Heart left ventricle (tissue), 16 donors: Measurements from ENCODE around the gene PI4K2A. TPM values are rescaled to one million over a fixed set of nuclear protein-coding genes. Genes with fewer than 3 reads are reported as not detected.
A peak's percentile ranks its signal among the peaks of the same experiment; 100 is the strongest.
"Not testable (repeated sequence)": the region's sequence is repeated elsewhere in the genome, so short reads cannot be mapped to it uniquely, and the experiment has no call there.

Source experiments
- ATAC-seq, 4 donors: fragments of 200-7000 bp; cut with Tn5 transposase; one replicate each; pipeline ENCODE4 v1.9.1; 2020 to 2022; ENCODE audit warnings: moderate library complexity in 4 of 4, mild to moderate bottlenecking in 3 of 4, moderate number of reproducible peaks in 1 of 4
- DNase-seq, 5 donors: peaks; one replicate each; pipeline ENCODE4 v3.0.0-alpha.2; 2020
- H3K27ac ChIP-seq, 12 donors: fragments of 200-600 bp; sonication (generic) in 4 of 12; one replicate each; pipeline versions ENCODE4 v1.5.0 to v1.8.0; 2016 to 2022; ENCODE audit warnings: mild to moderate bottlenecking in 2 of 12
- H3K27me3 ChIP-seq, 9 donors: fragments of 200-600 bp; sonication (generic) in 2 of 9; one replicate each; pipeline versions ENCODE4 v1.5.1 to v1.8.0; 2016 to 2022; ENCODE audit warnings: mild to moderate bottlenecking in 3 of 9
- H3K36me3 ChIP-seq, 9 donors: fragments of 200-600 bp; sonication (generic) in 2 of 9; one replicate each; pipeline versions ENCODE4 v1.5.0 to v1.8.0; 2018 to 2022; ENCODE audit warnings: mild to moderate bottlenecking in 2 of 9
- H3K4me1 ChIP-seq, 12 donors: fragments of 200-600 bp; sonication (generic) in 4 of 12; one replicate each; pipeline versions ENCODE4 v1.5.0 to v1.8.0; 2016 to 2022; ENCODE audit warnings: mild to moderate bottlenecking in 3 of 12
- H3K4me3 ChIP-seq, 12 donors: fragments of 200-600 bp; sonication (generic) in 4 of 12; one replicate each; pipeline versions ENCODE4 v1.5.0 to v1.8.0; 2017 to 2022; ENCODE audit warnings: mild to moderate bottlenecking in 9 of 12, moderate library complexity in 4 of 12
- H3K9me3 ChIP-seq, 12 donors: fragments of 200-600 bp; sonication (generic) in 4 of 12; one replicate each; pipeline versions ENCODE4 v1.5.0 to v1.8.0; 2016 to 2022; ENCODE audit warnings: mild to moderate bottlenecking in 1 of 12
- POLR2A ChIP-seq, 2 donors: fragments of 450-650 bp; IDR thresholded peaks; one replicate each; pipeline ENCODE4 v1.6.1; 2017; ENCODE audit warnings: antibody characterized with exemption in 2 of 2, mild to moderate bottlenecking in 2 of 2, moderate library complexity in 2 of 2
- WGBS, 4 donors: extraction: QIAGEN DNeasy Blood & Tissue Kit in 2 of 4; methylation state at CpG; one replicate each; pipeline versions ENCODE4 v1.1.5 to v1.1.7; 2013 to 2018; 5-methylcytosine and 5-hydroxymethylcytosine counted together
- intact Hi-C, 10 donors: fragments of 100-400 bp; cut with DNase I; formaldehyde crosslinking; loops; one replicate each; pipeline versions ENCODE4 v1.11.1 to v1.14.2; 2022
- polyA plus RNA-seq, 2 donors: library from polyadenylated mRNA; stranded (reverse); fragments of 200-250 nt; gene quantifications; one replicate each; pipeline ENCODE4 v1.2.3, GENCODE V29; 2013
- total RNA-seq, 9 donors: library from RNA; depleted of rRNA in 2 of 9; stranded (reverse); fragments of >200 nt in 2 of 9; fragmentation: NEBNext Ultra II Directional in 3 of 9; extraction: Animal tissue kit (Norgen Biotek cat#: 25700) in 3 of 9; gene quantifications; one replicate each; pipeline versions ENCODE4 v1.1.0 to v1.2.4, GENCODE V29; 2016 to 2023
- TF ChIP-seq, protein P1 (sequence below), 12 donors: fragments of 200-600 bp; sonication (generic) in 4 of 12; IDR thresholded peaks; one replicate each; pipeline versions ENCODE4 v1.5.0 to v1.8.0; 2018 to 2022; ENCODE audit warnings: antibody characterized with exemption in 12 of 12, mild to moderate bottlenecking in 5 of 12
- donor health status: ischemic (EF 13 %, LVEDD 7.1; RV severe dilation, severe dysfunction).
- donor health status: healthy with polysubstance abuse.
- donor health status: DM: no; HTN: yes; CAD: no.
- donor health status: DM: no; HTN: no; CAD: no.
- donor health status: ischemic (EF 25% LVEDD 6.9; RV normal size, moderate dysfunction).
- donor health status: ischemic (EF 25% LVEDD 5.7; RV mildly dilated, moderate dysfunction).
- donor health status: healthy.
- donor health status: DM: yes; HTN: yes; CAD: no.
- donor health status: ischemic (EF 35%, LVEDD 5.7; RV mildly dilated, moderate dysfunction).
- donor health status: nonischemic (EF 11% LVEDD 7.7; RV severe dilation, severe dysfunction).
- donor health status: DM: yes; HTN: yes; CAD: no.
- donor health status: PGD.
- donor health status: ischemic (EF 29% LVEDD 5.4; RV normal size, mild dysfunction).
- donor health status: nonischemic (EF 23%, LVEDD 6.1; RV moderate dilation, normal function).

The PI4K2A gene
- total and polyA plus RNA-seq, 11 donors, result 5.6 to 36.8 (median 17.3) TPM

DNA sequence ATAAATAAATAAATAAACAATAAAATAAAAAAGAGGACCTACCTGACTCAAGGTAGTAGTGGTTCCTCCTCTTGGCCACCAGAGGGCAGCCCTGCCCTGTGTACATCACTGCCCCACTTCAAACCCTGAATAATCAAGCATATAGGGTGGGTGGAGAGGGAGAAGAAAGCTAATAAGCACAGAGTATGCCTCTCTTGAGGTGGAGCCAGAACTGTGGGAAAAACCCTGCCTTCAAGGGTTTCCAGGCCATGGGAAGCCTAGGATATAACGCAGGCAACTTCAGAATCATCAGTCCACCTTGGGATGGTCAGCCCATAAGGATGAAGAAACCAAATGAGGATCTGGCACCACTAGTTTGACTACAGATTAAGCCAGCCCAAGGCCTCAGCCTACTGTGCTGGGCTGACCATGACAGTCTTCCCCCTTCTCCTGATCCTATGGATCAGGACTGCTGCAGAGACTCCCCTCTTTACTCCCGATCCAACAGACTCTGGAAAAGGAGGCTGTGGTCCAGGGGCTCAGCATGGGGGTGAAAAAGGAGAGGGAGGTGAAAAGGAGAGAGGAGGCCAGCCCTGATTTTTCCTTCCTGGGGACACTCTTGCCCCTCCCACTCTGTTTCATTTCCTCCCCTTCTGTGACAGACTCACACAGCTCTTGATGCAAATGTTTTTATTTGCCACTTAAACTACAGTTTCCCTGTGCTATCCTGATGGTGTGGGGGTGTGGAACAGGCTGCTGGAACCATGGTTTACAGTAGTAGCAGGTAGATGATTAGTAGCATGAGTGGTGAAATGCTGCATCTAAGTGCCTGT lies 36.5 kb downstream of the PI4K2A start:
- H3K36me3 ChIP-seq, result peaks cover 0 to 75% (median 61%) of the 10 kb centered on the region in 9 donors
- peaks cover 0 to 20% (median 0%) of the 10 kb centered on the region in 12 donors for H3K4me1 ChIP-seq
- DNase-seq (peak in 1 of 5 donors; percentile 44), ATAC-seq (peak in 3 of 4 donors; percentile 64 to 74 (median 69))
- no peaks in the 10 kb centered on the region for H3K27me3 ChIP-seq
- WGBS, 4 donors, result 93 to 98% (median 95%) methylated on average over 2 of the region's 2 CpGs
- no peak overlapping the region for H3K4me3 ChIP-seq
- no peaks in the 10 kb centered on the region for H3K9me3 ChIP-seq
- no peak overlapping the region for H3K27ac ChIP-seq
- TF ChIP-seq, protein P1, sequence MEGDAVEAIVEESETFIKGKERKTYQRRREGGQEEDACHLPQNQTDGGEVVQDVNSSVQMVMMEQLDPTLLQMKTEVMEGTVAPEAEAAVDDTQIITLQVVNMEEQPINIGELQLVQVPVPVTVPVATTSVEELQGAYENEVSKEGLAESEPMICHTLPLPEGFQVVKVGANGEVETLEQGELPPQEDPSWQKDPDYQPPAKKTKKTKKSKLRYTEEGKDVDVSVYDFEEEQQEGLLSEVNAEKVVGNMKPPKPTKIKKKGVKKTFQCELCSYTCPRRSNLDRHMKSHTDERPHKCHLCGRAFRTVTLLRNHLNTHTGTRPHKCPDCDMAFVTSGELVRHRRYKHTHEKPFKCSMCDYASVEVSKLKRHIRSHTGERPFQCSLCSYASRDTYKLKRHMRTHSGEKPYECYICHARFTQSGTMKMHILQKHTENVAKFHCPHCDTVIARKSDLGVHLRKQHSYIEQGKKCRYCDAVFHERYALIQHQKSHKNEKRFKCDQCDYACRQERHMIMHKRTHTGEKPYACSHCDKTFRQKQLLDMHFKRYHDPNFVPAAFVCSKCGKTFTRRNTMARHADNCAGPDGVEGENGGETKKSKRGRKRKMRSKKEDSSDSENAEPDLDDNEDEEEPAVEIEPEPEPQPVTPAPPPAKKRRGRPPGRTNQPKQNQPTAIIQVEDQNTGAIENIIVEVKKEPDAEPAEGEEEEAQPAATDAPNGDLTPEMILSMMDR (IDR thresholded peaks at IDR 0.05), result peak; percentile 81 to 94 (median 88)
- no peak for TF ChIP-seq POLR2A (IDR thresholded peaks at IDR 0.05)
- intact Hi-C loops, result loop anchor here in 9 of 10 donors (1.0 to 2.0 kb wide), 4 partner anchors 54 to 56 kb away; no protein-coding TSS in a partner anchor

DNA sequence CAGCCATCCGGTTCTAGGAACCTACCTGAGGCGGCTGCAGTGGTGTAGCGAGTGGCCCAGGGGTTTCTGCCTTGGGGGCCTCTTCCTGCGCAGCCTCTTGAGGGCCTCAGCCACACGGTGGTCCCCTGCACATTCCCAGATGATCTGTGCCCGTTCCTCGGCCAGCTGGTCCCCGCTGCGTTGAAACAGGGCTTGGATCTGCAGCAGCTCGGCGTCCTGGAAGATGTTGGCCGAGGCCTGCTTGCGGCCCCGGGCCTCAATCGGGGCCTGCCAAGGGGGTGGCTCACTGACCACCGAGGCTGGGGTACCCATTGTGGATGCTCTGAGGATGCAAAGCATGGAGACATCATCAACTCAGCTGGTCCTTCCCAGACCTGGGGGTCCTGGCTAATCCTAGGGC lies 39.1 kb downstream of the PI4K2A start:
- Histone ChIP-seq H3K27ac (no peak overlapping the region), H3K9me3 (no peaks in the 10 kb centered on the region), H3K4me3 (no peak overlapping the region), H3K4me1 (peaks cover 0 to 30% (median 14%) of the 10 kb centered on the region in 12 donors), H3K36me3 (peaks cover 0 to 50% (median 36%) of the 10 kb centered on the region in 9 donors), H3K27me3 (no peaks in the 10 kb centered on the region)
- no peak for DNase-seq
- WGBS, 4 donors, result 92 to 96% (median 93%) methylated on average over 10 to 16 of the region's 16 CpGs
- no peak for ATAC-seq
- intact Hi-C loops, result no loop called here
- no peak for TF ChIP-seq POLR2A (IDR thresholded peaks at IDR 0.05)
- TF ChIP-seq, protein P1 (IDR thresholded peaks at IDR 0.05), result no peak

GRCh38 chr10:97682042-97682441 lies 41.6 kb downstream of the PI4K2A start:
- intact Hi-C loops, result no loop called here
- Histone ChIP-seq H3K27me3 (no peaks in the 10 kb centered on the region), H3K4me1 (peaks cover 0 to 45% (median 34%) of the 10 kb centered on the region in 12 donors), H3K36me3 (peaks cover 0 to 27% (median 14%) of the 10 kb centered on the region in 9 donors), H3K9me3 (no peaks in the 10 kb centered on the region), H3K27ac (no peak overlapping the region), H3K4me3 (no peak overlapping the region)
- DNase-seq (no peak), ATAC-seq (no peak)
- WGBS, 4 donors, result 80 to 88% (median 83%) methylated on average over 4 of the region's 4 CpGs
- no peak for TF ChIP-seq POLR2A (IDR thresholded peaks at IDR 0.05)
- TF ChIP-seq, protein P1 (IDR thresholded peaks at IDR 0.05), result no peak

GRCh38 chr10:97683556-97684367 lies 43.3 kb downstream of the PI4K2A start:
- DNase-seq (peak in 1 of 5 donors; percentile 36), ATAC-seq (no peak)
- peaks cover 0 to 12% (median 5%) of the 10 kb centered on the region in 9 donors for H3K36me3 ChIP-seq
- TF ChIP-seq, protein P1 (IDR thresholded peaks at IDR 0.05), result no peak
- TF ChIP-seq POLR2A (IDR thresholded peaks at IDR 0.05), result no peak
- WGBS, 4 donors, result 55 to 59% (median 58%) methylated on average over 8 to 9 of the region's 9 CpGs
- peak overlapping the region in 8 of 12 donors; percentile 1 to 93 (median 47) for H3K27ac ChIP-seq
- H3K27me3 ChIP-seq, result no peaks in the 10 kb centered on the region
- H3K9me3 ChIP-seq, result no peaks in the 10 kb centered on the region
- H3K4me3 ChIP-seq, result peak overlapping the region in 1 of 12 donors; percentile 82
- intact Hi-C loops, result no loop called here
- peaks cover 0 to 59% (median 45%) of the 10 kb centered on the region in 12 donors for H3K4me1 ChIP-seq

DNA sequence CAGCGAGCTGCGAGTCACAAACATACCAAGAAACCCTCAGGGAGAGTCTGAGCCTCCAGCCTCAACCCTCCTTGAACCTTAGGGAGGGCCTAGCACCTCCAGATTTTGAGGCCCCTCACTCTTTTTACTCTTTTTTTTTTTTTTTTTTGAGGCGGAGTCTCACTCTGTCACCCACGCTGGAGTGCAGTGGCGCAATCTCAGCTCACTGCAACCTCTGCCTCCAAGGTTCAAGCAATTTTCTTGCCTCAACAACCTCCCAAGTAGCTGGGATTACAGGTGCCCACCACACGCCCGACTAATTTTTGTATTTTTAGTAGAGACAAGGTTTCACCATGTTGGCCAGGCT lies 43.9 kb downstream of the PI4K2A start:
- peaks cover 0 to 61% (median 45%) of the 10 kb centered on the region in 12 donors for H3K4me1 ChIP-seq
- intact Hi-C loops, ATAC-seq, H3K36me3 ChIP-seq, H3K27me3 ChIP-seq, DNase-seq, H3K9me3 ChIP-seq: not testable (repeated sequence)
- peak overlapping the region in 9 of 12 donors; percentile 3 to 93 (median 46) for H3K27ac ChIP-seq
- WGBS, 4 donors, result 76 to 86% (median 83%) methylated on average over 7 of the region's 7 CpGs
- H3K4me3 ChIP-seq, result peak overlapping the region in 1 of 12 donors; percentile 82
